Activated T-helper 1 cell treated with anti-CD3 and anti-CD28 coated beads, Interleukin-12 subunit alpha, Interleukin-12 subunit beta, Interleukin-2, Interleukin-4 antibody, amounts not matched to agents 30 ng/mL and 10 ng/mL and 1 ng/mL, durations not matched to agents 14 hours and 24 hours and 36 hours (primary cell): ENCODE data around the gene PRKG1. TPM values are rescaled to one million over a fixed set of nuclear protein-coding genes. Genes with fewer than 3 reads are reported as not detected.

Experiments
- DNase-seq: peaks from one replicate; pipeline ENCODE4 v3.0.0; 2021; ENCODE audit warnings: low spot score
- H3K27ac Mint-ChIP-seq: one replicate; pipeline ENCODE4 v1.8.0; 2021; ENCODE audit warnings: mild to moderate bottlenecking, mixed read lengths
- H3K27me3 Mint-ChIP-seq: one replicate; pipeline ENCODE4 v1.8.0; 2022; ENCODE audit warnings: mild to moderate bottlenecking, moderate library complexity, mixed read lengths; ENCODE audit not compliant: insufficient read depth
- H3K36me3 Mint-ChIP-seq: one replicate; pipeline ENCODE4 v1.8.0; 2021; ENCODE audit warnings: low read depth, mixed read lengths
- H3K4me1 Mint-ChIP-seq: one replicate; pipeline ENCODE4 v1.8.0; 2021; ENCODE audit warnings: low read depth, mixed read lengths
- H3K4me3 Mint-ChIP-seq: one replicate; pipeline ENCODE4 v1.8.0; 2021; ENCODE audit warnings: mild to moderate bottlenecking, moderate library complexity, mixed read lengths
- H3K9me3 Mint-ChIP-seq: one replicate; pipeline ENCODE4 v1.8.0; 2021; ENCODE audit warnings: mixed read lengths
- intact Hi-C: fragments of 100-400 bp; cut with micrococcal nuclease; formaldehyde crosslinking; loops from one replicate; pipeline ENCODE4 v1.15.1; 2024
- total RNA-seq: library from RNA; stranded (reverse); gene quantifications from 2 replicates; pipeline ENCODE4 v1.2.3, GENCODE V29; 2022

PRKG1 gene
- total RNA-seq, 1 donor from 2014 or later = not detected

GRCh38 chr10:51297438-51297837 is 223.2 kb downstream of the PRKG1 start:
- Mint-ChIP-seq H3K4me1 (no peaks in the 10 kb centered on the region), H3K9me3 (no peaks in the 10 kb centered on the region), H3K36me3 (no peaks in the 10 kb centered on the region), H3K4me3 (no peak overlapping the region), H3K27ac (no peak overlapping the region), H3K27me3 (peaks cover 3% of the 10 kb centered on the region)
- intact Hi-C loops = no loop called here
- DNase-seq = no peak

DNA sequence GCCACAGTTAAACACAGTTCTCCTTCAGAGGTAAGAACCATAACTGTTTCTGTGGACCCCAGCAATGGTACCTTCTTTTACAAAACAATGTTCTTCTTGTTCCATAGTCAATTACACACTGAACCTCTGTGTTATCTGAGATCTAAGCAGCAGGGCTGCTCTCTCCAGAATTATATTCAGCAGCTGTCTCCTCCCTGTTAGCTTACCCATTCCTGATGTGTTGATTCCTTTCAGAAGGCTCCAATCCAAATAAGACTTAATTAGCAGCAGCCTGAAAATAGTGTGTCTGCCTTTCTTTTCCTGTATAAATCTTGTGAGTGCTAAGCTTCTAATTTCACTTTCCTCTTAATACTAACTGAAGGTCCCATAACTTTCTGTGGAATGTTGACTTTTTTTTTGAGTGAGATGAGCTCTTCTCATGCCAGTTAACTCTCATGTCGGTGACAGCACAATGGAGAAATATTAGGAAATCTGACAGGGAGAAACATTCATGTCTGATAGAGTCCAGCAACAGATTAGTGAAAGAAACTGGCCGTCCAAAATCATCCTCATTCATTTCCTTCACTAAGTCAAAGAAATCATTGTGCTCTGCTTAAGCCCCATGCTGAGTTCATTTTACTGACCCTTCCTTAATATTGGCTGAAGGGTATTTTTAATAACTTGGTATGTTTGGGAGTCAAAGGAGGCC is 226.5 kb downstream of the PRKG1 start:
- H3K4me3 Mint-ChIP-seq = no peak overlapping the region
- H3K27me3 Mint-ChIP-seq = no peaks in the 10 kb centered on the region
- H3K36me3 Mint-ChIP-seq = no peaks in the 10 kb centered on the region
- H3K4me1 Mint-ChIP-seq = no peaks in the 10 kb centered on the region
- DNase-seq = no peak
- no peak overlapping the region for H3K27ac Mint-ChIP-seq
- intact Hi-C loops = no loop called here
- no peaks in the 10 kb centered on the region for H3K9me3 Mint-ChIP-seq

DNA sequence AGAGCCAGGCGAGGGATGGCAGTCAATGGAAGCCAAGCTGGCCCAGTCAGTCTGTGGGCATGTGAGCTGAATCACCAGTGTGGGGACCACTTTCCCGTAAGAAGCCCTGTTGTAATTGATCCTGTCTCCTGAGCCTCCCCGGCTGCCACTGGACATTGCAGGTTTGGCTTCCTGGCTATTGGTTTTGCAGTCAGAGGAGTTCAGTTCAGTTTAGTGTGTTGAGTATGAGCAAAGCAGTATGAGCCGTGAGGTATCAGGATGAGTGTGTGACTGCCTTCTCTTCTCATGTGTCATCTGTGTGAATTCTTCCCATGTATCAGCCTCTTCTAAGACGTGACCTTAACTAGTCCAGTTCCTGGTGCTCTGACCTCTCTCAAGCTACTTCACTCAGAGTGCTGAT is 227.4 kb downstream of the PRKG1 start:
- no peaks in the 10 kb centered on the region for H3K27me3 Mint-ChIP-seq
- H3K4me1 Mint-ChIP-seq = no peaks in the 10 kb centered on the region
- H3K4me3 Mint-ChIP-seq = no peak overlapping the region
- no peaks in the 10 kb centered on the region for H3K9me3 Mint-ChIP-seq
- no peak for DNase-seq
- no peak overlapping the region for H3K27ac Mint-ChIP-seq
- intact Hi-C loops = no loop called here
- no peaks in the 10 kb centered on the region for H3K36me3 Mint-ChIP-seq

GRCh38 chr10:51302316-51302715 is 228.0 kb downstream of the PRKG1 start:
- H3K9me3 Mint-ChIP-seq = no peaks in the 10 kb centered on the region
- intact Hi-C loops = no loop called here
- no peak overlapping the region for H3K27ac Mint-ChIP-seq
- DNase-seq = no peak
- H3K4me3 Mint-ChIP-seq = no peak overlapping the region
- no peaks in the 10 kb centered on the region for H3K4me1 Mint-ChIP-seq
- no peaks in the 10 kb centered on the region for H3K27me3 Mint-ChIP-seq
- H3K36me3 Mint-ChIP-seq = no peaks in the 10 kb centered on the region

DNA sequence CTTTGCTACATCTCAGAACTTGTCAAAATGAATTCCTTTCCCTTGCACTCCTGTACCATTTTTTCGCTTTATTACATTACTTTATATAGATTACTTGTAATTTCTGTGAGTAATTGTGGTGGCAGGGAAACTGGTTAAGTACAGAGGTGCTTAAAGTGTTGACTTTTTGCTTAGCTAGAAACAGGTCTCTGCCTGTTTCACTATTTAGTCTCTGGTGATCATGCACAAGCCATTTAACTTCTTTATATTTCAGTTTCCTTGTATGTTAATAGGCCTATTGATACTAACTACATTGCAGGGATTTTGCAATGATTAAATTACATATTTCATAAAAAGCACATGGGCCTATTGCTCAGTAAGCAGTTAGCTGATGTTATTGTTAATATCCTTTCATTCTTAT is 233.8 kb downstream of the PRKG1 start:
- no peak overlapping the region for H3K4me3 Mint-ChIP-seq
- intact Hi-C loops = no loop called here
- H3K4me1 Mint-ChIP-seq = no peaks in the 10 kb centered on the region
- DNase-seq = no peak
- H3K27ac Mint-ChIP-seq = no peak overlapping the region
- no peaks in the 10 kb centered on the region for H3K27me3 Mint-ChIP-seq
- H3K9me3 Mint-ChIP-seq = no peaks in the 10 kb centered on the region
- H3K36me3 Mint-ChIP-seq = no peaks in the 10 kb centered on the region

DNA sequence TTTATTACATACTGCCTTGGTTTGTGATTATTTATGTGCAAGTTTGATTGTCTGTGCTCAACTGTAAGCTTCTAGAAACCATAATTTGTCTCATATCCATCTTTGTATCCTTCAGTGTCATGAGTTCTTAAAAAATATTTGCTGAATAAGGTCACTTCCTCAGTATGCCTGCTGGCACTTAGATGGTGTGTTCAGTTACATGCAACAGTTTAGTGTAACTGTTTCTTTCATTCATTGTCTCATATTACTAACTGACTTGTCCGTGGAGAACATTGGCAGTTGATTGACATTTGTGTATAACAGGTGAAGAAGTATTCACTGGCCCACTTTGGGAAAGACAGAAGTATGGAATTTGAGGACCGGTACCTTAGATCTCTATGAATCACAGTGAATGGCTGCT is 236.9 kb downstream of the PRKG1 start:
- no peaks in the 10 kb centered on the region for H3K9me3 Mint-ChIP-seq
- H3K27me3 Mint-ChIP-seq = no peaks in the 10 kb centered on the region
- no peaks in the 10 kb centered on the region for H3K36me3 Mint-ChIP-seq
- intact Hi-C loops = no loop called here
- H3K4me3 Mint-ChIP-seq = no peak overlapping the region
- no peak for DNase-seq
- no peaks in the 10 kb centered on the region for H3K4me1 Mint-ChIP-seq
- no peak overlapping the region for H3K27ac Mint-ChIP-seq

GRCh38 chr10:51312817-51313216 is 238.5 kb downstream of the PRKG1 start:
- DNase-seq = no peak
- intact Hi-C loops = no loop called here

DNA sequence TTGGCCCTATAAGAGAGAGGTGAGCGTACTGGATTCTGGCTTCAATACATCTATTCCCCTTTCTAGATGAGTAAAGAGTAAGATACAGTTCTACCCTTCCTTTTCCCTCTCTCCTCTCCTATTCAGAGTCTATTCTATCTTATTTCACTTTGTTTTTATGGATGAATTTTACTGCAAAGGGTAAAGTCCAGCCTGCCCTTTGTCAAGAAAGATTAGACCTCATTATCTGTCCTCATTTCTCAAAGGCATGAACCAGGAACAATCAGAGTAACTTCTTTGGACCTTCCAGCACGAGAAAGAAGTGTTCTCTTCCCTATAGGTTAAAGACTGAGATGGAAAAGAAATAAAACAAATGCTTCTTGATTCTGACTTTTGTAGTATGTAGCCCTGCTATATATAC is 239.0 kb downstream of the PRKG1 start:
- Mint-ChIP-seq H3K9me3 (no peaks in the 10 kb centered on the region), H3K4me3 (no peak overlapping the region), H3K27me3 (no peaks in the 10 kb centered on the region), H3K36me3 (no peaks in the 10 kb centered on the region), H3K4me1 (no peaks in the 10 kb centered on the region), H3K27ac (no peak overlapping the region)
- DNase-seq = no peak
- intact Hi-C loops = no loop called here

More at GRCh38 chr10:51312817-51313216, 238.5 kb downstream of the PRKG1 start:
- Mint-ChIP-seq H3K36me3 (no peaks in the 10 kb centered on the region), H3K4me1 (no peaks in the 10 kb centered on the region), H3K27me3 (no peaks in the 10 kb centered on the region), H3K27ac (no peak overlapping the region), H3K4me3 (no peak overlapping the region), H3K9me3 (no peaks in the 10 kb centered on the region)

DNA sequence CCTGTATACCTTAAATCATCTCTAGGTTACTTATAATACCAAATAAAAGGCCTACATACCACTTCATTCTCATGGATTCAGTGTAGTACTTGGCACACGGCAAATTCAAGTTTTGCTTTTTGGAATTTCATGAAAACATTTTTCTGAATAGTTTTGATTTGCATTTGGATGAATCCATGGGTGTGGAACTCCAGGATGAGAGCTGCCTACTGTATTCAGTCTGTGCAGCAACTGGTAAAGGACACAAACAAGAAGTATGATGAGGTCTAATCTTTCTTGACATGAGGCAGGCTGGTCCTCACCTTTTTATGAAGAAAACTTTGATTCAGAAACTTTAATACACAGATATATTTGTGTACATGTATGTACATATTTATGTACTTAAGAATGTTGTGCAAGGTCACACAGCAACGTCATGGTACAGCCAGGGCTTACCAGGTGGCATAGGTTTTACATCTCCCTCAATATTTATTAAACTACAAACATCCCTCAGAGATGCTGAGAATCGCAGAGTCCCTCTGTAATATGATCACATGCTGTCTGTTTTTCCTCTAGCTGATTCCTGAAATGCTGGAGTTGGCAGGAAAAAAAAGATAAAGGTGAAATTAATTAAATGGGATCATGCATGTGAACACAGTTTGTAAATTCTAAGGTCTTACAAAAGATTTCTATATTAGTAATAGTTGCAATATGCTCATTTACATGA is 239.6 kb downstream of the PRKG1 start:
- Mint-ChIP-seq H3K36me3 (no peaks in the 10 kb centered on the region), H3K27ac (no peak overlapping the region), H3K4me1 (no peaks in the 10 kb centered on the region), H3K27me3 (no peaks in the 10 kb centered on the region), H3K9me3 (no peaks in the 10 kb centered on the region), H3K4me3 (no peak overlapping the region)
- intact Hi-C loops = no loop called here
- no peak for DNase-seq

DNA sequence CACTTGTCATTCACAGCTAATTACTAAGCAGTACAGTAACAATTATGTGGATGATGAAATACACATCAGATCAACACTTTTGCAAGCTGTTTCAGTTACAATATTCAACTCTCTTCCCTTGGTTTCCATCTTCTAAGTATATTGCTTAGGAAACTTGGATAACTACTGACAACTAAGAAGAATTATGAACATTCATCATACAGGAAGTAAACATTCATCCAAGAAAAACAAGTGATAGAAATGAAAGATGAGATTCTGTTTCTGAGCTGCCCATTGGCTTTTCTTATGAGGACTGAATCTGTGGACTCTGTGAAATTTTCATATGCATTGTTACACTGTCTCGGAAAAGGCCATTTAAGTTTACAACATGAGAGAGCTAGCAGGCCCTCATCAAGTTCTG is 240.2 kb downstream of the PRKG1 start:
- H3K36me3 Mint-ChIP-seq = no peaks in the 10 kb centered on the region
- H3K27ac Mint-ChIP-seq = no peak overlapping the region
- no peaks in the 10 kb centered on the region for H3K4me1 Mint-ChIP-seq
- intact Hi-C loops = no loop called here
- H3K27me3 Mint-ChIP-seq = no peaks in the 10 kb centered on the region
- H3K4me3 Mint-ChIP-seq = no peak overlapping the region
- DNase-seq = no peak
- H3K9me3 Mint-ChIP-seq = no peaks in the 10 kb centered on the region

GRCh38 chr10:51318399-51319172 is 244.3 kb downstream of the PRKG1 start:
- no peaks in the 10 kb centered on the region for H3K9me3 Mint-ChIP-seq
- H3K4me3 Mint-ChIP-seq = no peak overlapping the region
- H3K36me3 Mint-ChIP-seq = no peaks in the 10 kb centered on the region
- H3K27me3 Mint-ChIP-seq = no peaks in the 10 kb centered on the region
- H3K27ac Mint-ChIP-seq = no peak overlapping the region
- intact Hi-C loops = no loop called here
- no peaks in the 10 kb centered on the region for H3K4me1 Mint-ChIP-seq
- no peak for DNase-seq

GRCh38 chr10:51319173-51319435 is 244.8 kb downstream of the PRKG1 start:
- no peaks in the 10 kb centered on the region for H3K9me3 Mint-ChIP-seq
- no peaks in the 10 kb centered on the region for H3K27me3 Mint-ChIP-seq
- DNase-seq = no peak
- intact Hi-C loops = no loop called here
- no peaks in the 10 kb centered on the region for H3K36me3 Mint-ChIP-seq
- no peak overlapping the region for H3K27ac Mint-ChIP-seq
- H3K4me1 Mint-ChIP-seq = no peaks in the 10 kb centered on the region
- H3K4me3 Mint-ChIP-seq = no peak overlapping the region

DNA sequence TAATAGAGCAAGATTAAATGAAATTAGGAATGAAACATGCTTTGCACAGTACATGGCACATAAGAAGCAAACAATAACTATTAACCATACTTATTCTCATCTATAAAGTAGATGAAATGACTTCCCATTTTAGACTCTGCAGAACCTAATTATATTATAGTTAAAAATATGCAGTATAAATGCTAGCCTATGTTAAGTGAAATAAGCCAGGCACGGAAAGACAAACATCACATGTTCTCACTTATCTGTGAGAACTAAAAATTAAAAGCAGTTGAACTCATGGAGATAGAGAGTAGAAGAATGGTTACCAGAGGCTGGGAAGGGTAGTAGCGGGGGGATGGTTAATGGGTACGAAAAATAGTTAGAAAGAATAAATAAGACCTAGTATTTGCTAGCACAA is 247.0 kb downstream of the PRKG1 start:
- intact Hi-C loops = no loop called here

More for the DNA sequence above, 247.0 kb downstream of the PRKG1 start:
- Mint-ChIP-seq H3K4me3 (no peak overlapping the region), H3K4me1 (no peaks in the 10 kb centered on the region), H3K27me3 (no peaks in the 10 kb centered on the region), H3K9me3 (no peaks in the 10 kb centered on the region), H3K36me3 (no peaks in the 10 kb centered on the region), H3K27ac (no peak overlapping the region)
- no peak for DNase-seq
